Frontal cortex (tissue), 4 donors: ENCODE measurements around the gene PRKAA1. TPM values are rescaled to one million over a fixed set of nuclear protein-coding genes. Genes with fewer than 3 reads are reported as not detected.
"Not testable (repeated sequence)": the region's sequence is repeated elsewhere in the genome, so short reads cannot be mapped to it uniquely, and the experiment has no call there.

Experiments used
- DNase-seq, 2 donors: peaks; one replicate each; pipeline ENCODE4 v3.0.0; 2012; ENCODE audit warnings: low spot score in 2 of 2
- FAIRE-seq: peaks from 2 replicates; lab custom pipeline; 2012; peaks lifted over from hg19 to GRCh38; lab: Jason Lieb, UNC
- total RNA-seq: library from RNA; depleted of rRNA; stranded (reverse); fragments of >200 nt; gene quantifications from one replicate; pipeline ENCODE4 v1.2.3, GENCODE V29; 2014
- donor health status: control.
- donor health status: control.
- donor health status: control.

The PRKAA1 gene
- total RNA-seq, 1 donor from 2014 or later = 61.1 TPM

DNA sequence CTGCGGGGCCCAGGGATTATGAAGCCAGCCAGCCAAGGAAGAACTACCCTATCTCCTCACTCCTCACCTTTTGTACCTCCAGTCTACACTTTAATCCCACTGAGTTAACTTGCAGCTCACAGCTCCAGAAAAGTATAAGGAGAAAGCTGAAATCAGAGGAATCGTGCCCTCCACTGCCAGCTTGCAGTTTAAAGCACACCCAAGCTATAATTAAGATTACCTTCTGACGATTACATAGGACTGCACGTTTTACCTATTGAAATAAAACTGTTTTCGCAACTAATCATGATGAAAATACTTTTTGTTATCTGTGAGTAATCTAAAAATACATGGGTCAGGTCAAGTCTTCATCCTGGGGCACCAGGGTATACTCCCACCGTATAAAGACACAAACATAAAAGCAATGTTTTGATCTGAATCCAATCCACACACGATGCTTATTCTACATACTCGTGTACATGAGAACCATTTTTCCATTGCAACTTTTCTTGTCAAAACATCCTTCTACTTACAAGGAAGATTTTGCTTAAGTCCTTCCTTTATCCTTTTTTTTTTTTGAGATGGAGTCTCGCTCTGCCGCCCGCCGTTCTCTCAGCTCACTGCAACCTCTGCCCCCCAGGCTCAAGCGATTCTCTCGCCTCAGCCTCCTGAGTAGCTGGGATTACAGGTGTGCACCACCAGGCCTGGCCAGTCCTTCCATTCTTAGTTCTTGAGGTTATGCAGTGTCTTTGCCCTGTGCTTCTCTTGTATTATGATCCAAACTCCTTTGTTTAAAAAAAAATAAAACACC is 29.2 kb upstream of the PRKAA1 start:
- DNase-seq (no peak), FAIRE-seq (no peak)

DNA sequence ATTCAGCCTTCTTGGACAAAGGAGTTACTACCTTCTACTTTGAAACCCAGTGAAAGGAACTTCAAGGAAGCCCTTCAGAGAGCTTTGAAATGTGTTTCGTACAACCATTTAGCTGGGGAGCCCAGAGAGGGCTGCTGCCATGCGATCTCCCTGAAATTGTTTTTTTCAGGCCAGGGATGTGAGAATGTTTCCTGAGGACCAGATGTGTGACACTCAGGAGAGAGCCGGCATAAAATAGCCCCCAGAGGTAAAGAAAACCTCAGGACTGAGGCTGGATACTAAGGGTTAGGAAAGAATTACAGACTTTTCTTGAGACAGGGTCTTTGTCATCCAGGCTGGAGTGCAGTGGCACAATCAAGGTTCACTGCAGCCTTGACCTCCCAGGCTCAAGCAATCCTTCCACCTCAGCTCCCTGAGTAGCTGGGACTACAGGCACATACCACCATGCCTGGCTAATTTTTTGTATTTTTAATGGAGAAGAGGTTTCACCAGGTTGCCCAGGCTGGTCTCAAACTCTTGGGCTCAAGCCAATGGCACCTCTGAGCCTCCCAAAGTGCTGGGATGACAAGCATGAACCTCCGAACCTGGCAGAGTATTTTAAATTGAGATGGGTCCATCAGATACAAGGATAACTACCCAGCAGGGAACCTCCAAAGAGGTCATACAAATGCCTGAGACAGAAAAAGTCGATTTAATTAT is 28.5 kb upstream of the PRKAA1 start:
- FAIRE-seq (no peak), DNase-seq (no peak)

DNA sequence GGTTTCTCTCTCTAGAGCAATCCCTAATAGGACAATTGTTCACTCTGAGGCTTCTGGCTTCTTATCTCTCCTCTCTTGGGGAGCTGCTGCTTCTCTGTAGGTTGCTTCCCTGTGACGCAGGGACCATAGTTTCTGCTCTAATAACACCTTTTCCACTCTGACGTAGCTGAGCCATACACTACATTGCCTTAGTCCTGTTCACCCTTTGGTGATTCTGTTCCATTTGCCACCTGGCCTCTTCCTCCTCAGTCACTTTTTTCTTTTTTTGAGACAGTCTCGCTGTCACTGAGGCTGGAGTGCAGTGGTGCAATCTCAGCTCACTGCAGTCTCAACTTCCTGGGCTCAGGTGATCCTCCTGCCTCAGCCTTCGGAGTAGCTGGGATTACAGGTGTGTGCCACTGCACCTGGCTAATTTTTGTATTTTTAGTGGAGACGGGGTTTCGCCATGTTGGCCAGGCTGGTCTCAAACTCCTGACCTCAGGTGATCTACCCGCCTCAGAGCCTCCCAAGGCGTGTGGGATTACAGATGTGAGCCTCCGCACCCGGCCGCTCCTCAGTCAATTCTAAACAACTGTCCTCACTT is 27.4 kb upstream of the PRKAA1 start:
- DNase-seq, FAIRE-seq: not testable (repeated sequence)

DNA sequence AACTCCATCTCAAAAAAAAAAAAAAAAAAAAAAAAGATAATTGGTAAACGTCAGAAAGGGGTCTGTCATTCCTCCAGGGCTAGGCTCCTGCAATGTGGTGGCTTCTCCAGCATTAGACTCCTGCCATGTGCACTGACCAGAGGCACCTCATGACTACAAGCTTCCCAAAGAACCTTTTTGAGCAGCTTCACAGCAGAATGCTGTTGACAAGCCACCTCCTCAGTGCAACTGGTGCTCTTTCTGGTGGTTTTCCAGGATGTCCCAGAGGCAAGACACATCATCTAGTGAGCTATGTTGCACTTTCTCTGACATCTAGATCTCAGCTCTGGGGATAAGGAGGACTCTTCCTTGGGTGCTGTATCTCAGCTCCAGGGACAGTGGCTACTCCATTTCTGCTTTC is 25.3 kb upstream of the PRKAA1 start:
- DNase-seq = no peak
- FAIRE-seq = no peak

DNA sequence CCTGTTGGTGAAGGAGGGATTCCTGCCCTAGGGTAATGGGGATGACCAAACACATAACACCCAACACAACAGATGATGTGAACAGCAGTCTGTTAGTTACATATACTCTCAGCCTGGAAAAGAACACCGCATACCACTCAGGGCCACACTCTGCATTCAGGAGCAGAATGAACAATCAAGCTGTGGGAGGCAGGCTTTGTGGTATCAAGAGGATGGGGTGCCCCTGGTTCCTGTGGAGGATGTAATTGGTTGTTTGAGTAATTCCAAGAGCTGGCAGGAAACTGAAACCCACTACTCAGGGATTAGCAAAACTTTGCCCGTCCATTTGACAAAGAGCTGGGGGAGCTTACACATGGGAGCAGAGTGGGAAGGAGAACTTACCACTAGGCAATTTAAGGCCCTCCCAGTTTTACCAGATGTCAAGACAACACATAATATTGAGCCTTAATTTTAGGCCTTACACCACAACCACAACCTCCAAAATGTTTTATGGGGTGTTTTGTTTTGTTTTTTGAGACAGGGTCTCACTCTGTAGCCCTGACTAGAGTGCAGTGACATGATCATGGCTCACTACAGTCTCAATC is 15.6 kb upstream of the PRKAA1 start:
- no peak for DNase-seq
- no peak for FAIRE-seq

DNA sequence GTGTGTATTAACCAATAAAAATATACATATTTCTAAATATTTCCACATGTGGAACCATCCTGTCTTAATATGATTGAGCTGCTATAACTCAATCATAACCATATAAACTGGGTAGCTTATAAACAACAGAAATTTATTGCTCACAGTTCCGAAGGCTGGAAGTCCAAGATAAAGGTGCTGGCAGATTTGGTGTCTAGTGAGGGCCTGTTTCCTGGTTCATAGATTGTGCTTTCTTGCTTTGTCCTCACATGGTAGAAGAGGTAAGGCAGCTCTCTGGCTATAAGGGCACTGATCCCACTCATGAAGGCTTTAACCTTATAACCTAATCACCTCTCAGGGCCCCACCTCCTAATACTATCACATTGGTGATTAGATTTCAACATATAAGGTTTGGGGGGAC is 14.0 kb upstream of the PRKAA1 start:
- no peak for DNase-seq
- no peak for FAIRE-seq

DNA sequence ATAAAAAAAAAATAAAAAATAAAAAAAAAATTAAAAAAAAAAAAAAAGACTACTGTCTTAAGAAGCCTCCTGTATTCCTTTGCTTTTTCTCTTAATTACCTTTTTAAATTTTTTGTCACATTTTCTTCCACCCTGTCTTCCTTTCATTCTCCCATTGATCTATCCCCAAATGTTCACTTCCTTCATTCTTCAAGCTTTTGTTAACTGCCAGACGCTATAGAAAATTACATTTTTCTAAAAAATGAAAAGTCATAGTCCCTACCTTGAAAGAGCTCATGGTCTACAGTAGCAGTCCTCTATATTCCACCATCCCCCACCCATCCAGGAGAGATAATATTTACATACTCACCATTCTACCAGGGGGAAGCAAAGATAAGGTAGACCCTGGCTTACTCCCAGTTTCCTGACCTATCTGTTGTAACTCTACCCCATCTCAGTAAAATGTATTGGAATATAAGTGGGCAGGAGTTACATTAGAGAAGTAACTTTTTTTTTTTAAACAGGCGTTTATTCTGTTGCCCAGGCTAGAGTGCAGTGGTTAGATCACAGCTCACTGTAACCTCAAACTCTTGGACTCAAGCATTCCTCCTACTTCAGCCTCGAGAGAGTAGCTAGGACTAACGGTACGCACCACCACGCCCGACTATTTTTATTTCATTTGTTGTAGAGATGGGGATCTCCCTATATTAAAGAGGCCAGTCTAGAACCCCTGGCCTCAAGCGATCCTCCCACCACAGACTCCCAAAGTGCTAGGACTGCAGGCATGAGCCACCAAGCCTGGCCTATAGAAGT is 3.8 kb upstream of the PRKAA1 start:
- FAIRE-seq = no peak

DNA sequence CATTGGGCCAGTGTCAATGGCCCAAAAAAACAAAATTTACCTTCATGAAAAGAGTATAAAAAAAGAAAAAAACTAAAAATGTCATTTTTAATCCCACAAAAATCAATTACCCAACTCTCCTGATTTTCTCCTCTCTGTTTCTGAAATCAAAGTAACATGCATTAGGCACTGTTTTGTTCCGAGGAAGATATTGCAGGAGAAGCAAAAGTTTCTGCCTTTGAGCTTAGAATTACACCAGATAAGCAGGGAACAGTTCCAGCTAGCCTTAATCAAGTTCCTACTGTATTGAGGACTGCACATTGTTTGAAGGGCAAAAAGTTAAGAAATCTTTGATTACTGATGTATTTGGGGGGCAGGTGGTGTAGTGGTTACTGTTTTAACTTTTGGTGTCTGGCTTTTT is 1.1 kb upstream of the PRKAA1 start:
- DNase-seq = no peak
- FAIRE-seq = no peak

More for the DNA sequence above, 3.8 kb upstream of the PRKAA1 start:
- DNase-seq = no peak

DNA sequence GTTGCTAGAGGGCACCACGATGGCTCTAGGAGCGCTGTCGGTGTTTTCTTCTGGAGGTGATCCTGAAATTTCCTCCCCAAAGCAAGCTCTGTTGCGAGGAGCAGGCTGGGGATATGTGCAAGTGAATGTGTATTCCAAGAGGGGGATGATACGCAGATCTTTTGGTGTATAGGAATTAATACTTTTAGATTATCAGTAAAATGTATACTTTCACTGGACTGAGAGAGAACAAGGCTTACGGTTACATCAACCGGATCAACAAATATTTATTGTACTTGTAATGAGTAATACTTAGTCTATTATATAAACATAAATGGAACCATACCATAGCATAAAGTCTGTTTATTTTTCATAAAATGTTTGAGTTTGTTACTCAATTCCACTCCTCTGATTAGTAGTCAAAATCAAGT is 632 bp upstream of the PRKAA1 start:
- no peak for DNase-seq
- no peak for FAIRE-seq

DNA sequence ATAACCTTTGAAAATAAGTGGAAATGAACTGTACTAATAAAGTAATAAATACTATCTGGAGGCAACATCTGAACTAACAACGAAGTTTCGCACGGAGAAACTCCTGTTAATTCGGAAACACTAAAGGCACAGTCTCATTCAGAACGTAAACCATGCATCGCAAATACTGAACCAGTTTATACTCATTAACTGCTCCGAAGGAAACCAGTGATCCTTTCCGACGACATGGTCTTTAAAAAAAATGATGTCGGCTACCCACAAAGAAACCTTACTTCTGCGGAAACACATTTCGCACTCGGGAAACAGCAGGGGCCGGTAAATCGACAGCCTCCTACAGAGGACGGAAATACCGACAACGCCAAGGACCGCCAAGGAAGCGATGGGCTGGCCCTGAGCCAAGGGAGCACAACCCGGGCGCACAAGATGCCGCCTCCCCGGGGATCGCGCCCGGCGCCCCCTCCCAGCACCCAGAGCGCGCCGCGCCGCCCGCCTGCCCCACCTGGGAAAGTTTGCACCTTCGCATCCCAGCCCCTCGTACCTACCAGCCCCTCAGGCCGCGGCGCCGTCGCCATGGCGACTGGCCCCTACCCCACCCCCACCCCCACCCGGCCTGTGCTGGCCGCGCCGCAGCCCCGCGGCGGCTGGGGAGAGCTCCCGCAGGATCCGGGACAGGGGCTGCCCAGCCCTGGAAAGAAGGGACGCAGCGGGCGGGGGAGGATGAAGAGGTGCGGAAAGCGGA is 732 bp downstream of the PRKAA1 start:
- no peak for DNase-seq
- FAIRE-seq = no peak

DNA sequence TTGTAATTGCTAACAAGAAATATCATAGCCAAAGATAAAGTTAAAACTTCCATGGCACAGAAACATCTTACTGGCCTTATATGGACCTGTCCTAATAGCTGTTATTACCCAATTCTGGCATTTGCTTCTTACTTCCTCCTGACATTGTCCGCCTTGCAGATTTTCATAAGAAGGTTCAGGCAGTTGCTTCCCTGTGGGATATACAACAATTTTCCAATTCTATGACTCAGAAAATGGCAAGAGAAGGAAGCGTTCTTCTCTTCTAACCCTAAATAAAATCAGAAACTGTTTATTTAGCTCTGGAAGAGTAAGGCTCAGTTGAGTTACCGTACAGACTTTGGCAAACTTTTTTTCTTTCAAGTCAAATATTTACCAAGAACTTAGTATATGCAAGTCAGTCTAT is 1.7 kb downstream of the PRKAA1 start:
- FAIRE-seq (no peak), DNase-seq (no peak)

DNA sequence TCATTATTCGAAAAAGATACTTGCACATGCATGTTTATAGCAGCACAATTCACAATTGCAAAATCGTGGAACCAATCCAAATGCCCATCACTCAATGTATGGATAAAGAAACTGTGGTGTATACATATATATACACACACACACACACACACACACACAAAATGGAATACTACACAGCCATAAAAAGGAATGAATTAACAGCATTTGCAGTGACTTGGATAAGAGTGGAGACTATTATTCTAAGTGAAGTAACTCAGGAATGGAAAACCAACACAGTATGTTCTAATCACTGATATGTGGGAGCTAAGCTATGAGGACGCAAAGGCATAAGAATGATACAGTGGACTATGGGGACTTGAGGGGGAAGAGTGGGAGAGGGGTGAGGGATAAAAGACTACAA is 3.3 kb downstream of the PRKAA1 start:
- DNase-seq, FAIRE-seq: not testable (repeated sequence)

DNA sequence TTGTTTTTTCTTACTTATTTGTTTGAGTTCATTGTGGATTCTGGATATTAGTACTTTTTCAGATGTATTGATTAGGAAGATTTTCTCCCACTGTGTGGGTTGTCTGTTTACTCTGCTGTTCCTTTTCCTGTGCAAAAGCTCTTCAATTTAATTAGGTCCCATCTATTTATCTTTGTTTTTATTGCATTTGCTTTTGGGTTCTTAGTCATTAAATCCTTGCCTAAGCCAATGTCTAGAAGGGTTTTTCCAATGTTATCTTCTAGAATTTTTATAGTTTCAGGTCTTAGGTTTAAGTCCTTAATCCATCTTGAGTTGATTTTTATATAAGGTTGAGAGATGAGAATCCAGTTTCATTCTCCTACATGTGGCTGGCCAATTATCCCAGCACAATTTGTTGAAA is 3.8 kb downstream of the PRKAA1 start:
- not testable (repeated sequence) for DNase-seq, FAIRE-seq

DNA sequence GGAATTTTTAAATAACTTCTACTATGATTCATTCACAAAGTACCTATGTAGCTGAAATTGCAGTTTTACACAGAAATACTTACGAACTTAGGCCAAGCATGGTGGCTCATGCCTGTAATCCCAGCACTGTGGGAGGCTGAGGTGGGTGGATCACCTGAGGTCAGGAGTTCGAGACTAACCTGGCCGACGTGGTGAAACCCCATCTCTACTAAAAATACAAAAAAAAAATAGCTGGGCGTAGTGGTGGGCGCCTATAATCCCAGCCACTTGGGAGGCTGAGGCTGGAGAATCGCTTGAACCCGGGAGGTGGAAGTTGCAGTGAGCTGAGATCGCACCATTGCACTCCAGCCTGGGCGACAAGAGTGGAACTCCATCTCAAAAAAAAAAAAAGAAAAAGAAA is 5.5 kb downstream of the PRKAA1 start:
- FAIRE-seq, DNase-seq: not testable (repeated sequence)

DNA sequence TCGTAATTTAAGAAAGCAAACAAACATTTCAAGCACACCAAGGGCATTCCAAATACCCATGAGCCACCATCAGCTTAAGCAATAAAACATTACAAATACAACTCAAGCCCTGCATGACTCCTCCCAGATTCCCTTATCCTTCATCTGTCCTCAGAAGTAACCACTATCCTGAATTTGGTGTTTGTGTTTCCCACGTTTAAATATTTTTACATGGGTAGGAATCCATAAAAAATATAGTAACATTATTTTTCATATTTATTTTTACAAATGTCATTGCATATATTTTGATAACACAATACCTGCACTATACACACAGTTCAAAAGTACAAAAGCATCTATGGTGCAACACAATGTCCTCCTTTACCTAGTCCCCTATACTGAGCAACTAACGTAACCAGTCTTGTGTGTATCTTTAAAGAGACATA is 6.4 kb downstream of the PRKAA1 start:
- DNase-seq = no peak
- no peak for FAIRE-seq

DNA sequence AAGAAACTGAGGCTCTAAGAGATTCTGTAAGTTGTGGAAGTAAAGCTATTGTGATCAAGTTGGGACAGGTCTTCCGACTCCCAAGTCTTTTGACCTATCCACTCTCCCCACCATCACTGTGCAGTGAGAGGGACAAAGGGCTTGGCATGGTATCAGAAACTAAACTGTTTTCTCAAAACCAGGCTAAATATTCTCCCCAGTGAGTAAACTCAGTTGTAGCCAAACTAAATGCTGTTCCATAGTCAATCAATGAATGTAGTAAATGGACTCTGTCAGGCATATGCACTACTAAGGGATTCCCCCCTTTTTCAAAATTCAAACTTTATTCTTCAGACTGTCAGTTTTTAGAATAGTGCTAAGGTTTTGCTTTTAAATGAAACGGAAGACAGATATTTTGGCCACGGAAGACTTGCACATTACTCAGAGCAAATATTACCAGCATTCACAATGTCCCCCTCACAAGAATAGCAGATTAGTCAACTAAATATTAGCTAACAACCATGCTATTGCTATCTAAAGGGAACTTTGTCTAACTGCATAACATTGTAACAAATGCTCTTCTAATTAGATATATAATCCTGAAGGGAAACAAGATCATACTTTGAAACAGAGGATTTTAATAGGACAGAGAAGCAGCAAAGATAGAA is 7.1 kb downstream of the PRKAA1 start:
- no peak for DNase-seq
- FAIRE-seq = no peak

DNA sequence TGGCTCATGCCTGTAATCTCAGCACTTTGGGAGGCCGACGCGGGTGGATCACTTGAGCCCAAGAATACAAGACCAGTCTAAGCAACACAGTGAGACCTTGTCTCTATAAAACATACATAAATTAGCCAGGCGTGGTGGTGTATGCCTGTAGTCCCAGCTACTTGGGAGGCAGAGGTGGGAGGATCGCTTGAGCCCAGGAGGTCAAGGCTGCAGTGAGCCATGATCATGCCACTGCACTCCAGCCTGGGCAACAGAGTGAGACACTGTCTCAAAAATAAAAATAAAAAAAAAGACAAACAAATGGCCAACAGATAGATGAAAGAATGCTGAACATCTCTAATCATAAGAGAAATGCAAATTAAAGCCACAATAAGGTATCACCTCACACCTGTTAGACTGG is 9.2 kb downstream of the PRKAA1 start:
- DNase-seq, FAIRE-seq: not testable (repeated sequence)

DNA sequence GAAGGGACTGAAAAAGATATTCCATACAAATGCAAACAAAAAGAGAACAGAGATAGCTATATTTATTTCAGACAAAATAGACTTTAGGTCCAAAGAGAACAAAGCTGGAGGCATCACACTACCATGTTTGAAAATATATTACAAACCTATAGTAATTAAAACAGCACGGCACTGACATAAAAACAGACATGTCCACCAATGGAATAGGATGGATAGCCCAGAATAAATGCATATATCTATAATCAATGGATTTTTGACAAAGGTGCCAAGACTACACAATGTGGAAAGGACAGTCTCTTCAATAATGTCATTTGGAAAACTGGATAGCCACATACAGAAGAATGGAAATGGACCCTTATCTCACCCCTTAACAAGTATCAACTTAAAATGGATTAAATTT is 10.2 kb downstream of the PRKAA1 start:
- no peak for FAIRE-seq
- DNase-seq = no peak

DNA sequence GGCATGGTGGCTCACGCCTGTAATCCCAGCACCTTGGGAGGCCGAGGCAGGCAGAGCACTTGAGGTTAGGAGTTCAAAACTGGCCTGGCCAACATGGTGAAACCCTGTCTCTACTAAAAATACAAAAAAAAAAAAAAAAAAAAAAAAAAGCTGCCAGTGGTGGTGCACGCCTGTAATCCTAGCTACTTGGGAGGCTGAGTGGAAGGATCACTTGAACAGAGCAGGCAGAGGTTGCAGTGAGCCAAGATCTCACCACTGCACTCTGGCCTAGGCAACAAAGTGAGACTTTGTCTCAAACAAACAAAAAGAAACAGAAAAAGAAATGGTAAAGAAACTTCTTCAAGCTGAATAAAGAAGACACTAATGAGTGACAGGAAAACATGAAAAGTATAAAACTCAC is 11.5 kb downstream of the PRKAA1 start:
- FAIRE-seq = not testable (repeated sequence)

More for the DNA sequence above, 11.5 kb downstream of the PRKAA1 start:
- DNase-seq = not testable (repeated sequence)
